A673 (cell line): ENCODE data around the gene PPAT. TPM values are rescaled to one million over a fixed set of nuclear protein-coding genes. Genes with fewer than 3 reads are reported as not detected.

Source experiments
- BruUV-seq: library from RNA; stranded (reverse); fragments of 400-500 nt; replicated peaks from 2 replicates; lab custom pipeline; 2021; lab: Mats Ljungman, UMichigan
- CTCF ChIA-PET: fragments of 300-600 bp; sonication (Branson Sonifier 250); formaldehyde crosslinking; loops from one replicate; lab custom pipeline; 2022; ENCODE audit warnings: antibody characterized with exemption; lab: Charles Lee
- POLR2A ChIA-PET: fragments of 300-600 bp; sonication (Branson Sonifier 250); formaldehyde crosslinking; loops from one replicate; lab custom pipeline; 2022; ENCODE audit warnings: antibody characterized with exemption; ENCODE audit not compliant: low non-redundant PET; lab: Charles Lee
- DNase-seq: peaks from one replicate; pipeline ENCODE4 v3.0.0-alpha.2; 2015; ENCODE audit warnings: low spot score
- H3K27ac ChIP-seq: fragments of 200-600 bp; sonication (generic); 2 replicates; pipeline ENCODE4 v1.5.1; 2016; ENCODE audit warnings: mixed run types, low read depth, mild to moderate bottlenecking, mixed read lengths, antibody characterized with exemption, low read length; ENCODE audit not compliant: poor library complexity, severe bottlenecking
- H3K27me3 ChIP-seq: fragments of 200-600 bp; sonication (generic); replicated peaks from 2 replicates; pipeline ENCODE4 v1.6.1; 2017; ENCODE audit warnings: mixed run types, low read depth, mild to moderate bottlenecking, mixed read lengths, antibody characterized with exemption, low read length; ENCODE audit not compliant: insufficient read depth, poor library complexity
- H3K36me3 ChIP-seq: fragments of 200-600 bp; sonication (generic); 2 replicates; pipeline ENCODE4 v1.6.1; 2016; ENCODE audit warnings: mixed run types, mild to moderate bottlenecking, mixed read lengths, antibody characterized with exemption, low read length; ENCODE audit not compliant: insufficient read depth, poor library complexity, severe bottlenecking
- H3K4me1 ChIP-seq: fragments of 200-600 bp; sonication (generic); 2 replicates; pipeline ENCODE4 v1.6.1; 2017; ENCODE audit warnings: mixed run types, mild to moderate bottlenecking, mixed read lengths, antibody characterized with exemption, low read length; ENCODE audit not compliant: insufficient read depth, poor library complexity, severe bottlenecking
- H3K4me3 ChIP-seq: fragments of 200-600 bp; sonication (generic); 2 replicates; pipeline ENCODE4 v1.5.1; 2016; ENCODE audit warnings: low read depth, mixed run types, mild to moderate bottlenecking, mixed read lengths, low read length; ENCODE audit not compliant: poor library complexity, severe bottlenecking
- H3K9me3 ChIP-seq: fragments of 200-600 bp; sonication (generic); 2 replicates; pipeline ENCODE4 v1.6.1; 2016; ENCODE audit warnings: mixed run types, low read depth, mild to moderate bottlenecking, mixed read lengths, antibody characterized with exemption, low read length; ENCODE audit not compliant: poor library complexity, severe bottlenecking
- CTCF ChIP-seq: fragments of 300-800, 200-600 bp; sonication (generic); conservative IDR thresholded peaks from 2 replicates; pipeline ENCODE4 v1.5.1; 2017; ENCODE audit warnings: low read depth, mild to moderate bottlenecking, antibody characterized with exemption, low read length, moderate library complexity, mixed read lengths
- EZH2 ChIP-seq: fragments of 200-600 bp; sonication (generic); IDR thresholded peaks from 2 replicates; pipeline ENCODE4 v1.6.1; 2017; ENCODE audit warnings: borderline replicate concordance, low read depth, mild to moderate bottlenecking, mixed read lengths, antibody characterized with exemption, low read length; ENCODE audit not compliant: poor library complexity, severe bottlenecking
- intact Hi-C: fragments of 100-400 bp; cut with micrococcal nuclease; formaldehyde crosslinking; loops from one replicate; pipeline ENCODE4 v1.10.0; 2022; ENCODE audit not compliant: unreplicated experiment
- total RNA-seq: library from RNA; stranded (reverse); gene quantifications from 2 replicates; pipeline ENCODE4 v1.2.3, GENCODE V29; 2021

PPAT gene
- total RNA-seq, 1 experiment from 2014 or later, result 41.6 TPM

DNA sequence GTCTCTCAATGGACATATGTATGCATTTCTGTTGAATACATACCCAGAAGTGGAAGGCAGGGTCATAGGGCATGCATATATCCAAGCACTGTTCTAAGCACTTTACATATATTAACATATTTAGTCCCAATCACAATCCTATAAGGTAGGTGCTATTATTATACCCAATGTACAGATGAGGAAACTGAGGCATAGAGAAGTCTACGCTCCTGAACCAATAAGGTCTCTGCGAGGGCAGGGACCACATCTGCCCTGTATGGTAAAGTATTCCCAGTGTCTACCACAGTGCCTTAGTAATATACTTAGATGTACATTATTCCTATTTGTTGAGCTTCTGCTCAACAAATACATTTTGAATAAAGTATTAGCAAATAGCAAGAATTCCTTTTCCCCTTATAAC, 5.2 kb downstream of the PPAT start:
- intact Hi-C loops, result no loop called here
- Histone ChIP-seq H3K9me3 (no peaks in the 10 kb centered on the region), H3K4me3 (no peak overlapping the region), H3K36me3 (no peaks in the 10 kb centered on the region), H3K27me3 (no peaks in the 10 kb centered on the region), H3K4me1 (peaks cover 7% of the 10 kb centered on the region), H3K27ac (no peak overlapping the region)
- ChIA-PET POLR2A (no interaction called here), CTCF (no interaction called here)
- no peak for DNase-seq
- no TSS peak for BruUV-seq
- TF ChIP-seq CTCF (no peak), EZH2 (no peak)

DNA sequence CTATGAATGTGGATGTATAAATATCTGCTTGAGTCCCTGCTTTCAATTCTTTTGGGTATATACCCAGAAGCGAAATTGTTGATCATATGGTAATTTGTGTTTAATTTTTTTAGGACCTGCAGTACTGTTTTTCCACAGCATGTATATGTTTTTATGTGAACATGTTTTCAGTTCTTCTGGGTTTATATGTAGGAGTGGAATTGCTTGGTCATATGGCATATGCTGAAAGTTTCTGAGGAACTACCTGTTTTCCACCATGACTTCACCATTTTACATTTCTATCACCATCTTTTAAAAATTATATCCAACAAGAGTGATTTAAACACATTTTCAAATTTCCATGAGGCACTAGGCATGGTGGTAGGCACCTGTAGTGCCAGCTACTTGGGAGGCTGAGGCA, 8.2 kb downstream of the PPAT start:
- intact Hi-C loops, result no loop called here
- Histone ChIP-seq H3K9me3 (no peaks in the 10 kb centered on the region), H3K27me3 (no peaks in the 10 kb centered on the region), H3K4me3 (no peak overlapping the region), H3K27ac (no peak overlapping the region), H3K4me1 (peaks cover 12% of the 10 kb centered on the region), H3K36me3 (no peaks in the 10 kb centered on the region)
- BruUV-seq, result no TSS peak
- no peak for DNase-seq
- ChIA-PET POLR2A (no interaction called here), CTCF (no interaction called here)
- TF ChIP-seq CTCF (no peak), EZH2 (no peak)

- CTCF ChIA-PET, result no interaction called here
- BruUV-seq, result no TSS peak
- intact Hi-C loops, result no loop called here
Observed at GRCh38 chr4:56426273-56426672, 9.1 kb downstream of the PPAT start.

More at GRCh38 chr4:56426273-56426672, 9.1 kb downstream of the PPAT start:
- H3K4me3 ChIP-seq, result no peak overlapping the region
- H3K4me1 ChIP-seq, result peaks cover 12% of the 10 kb centered on the region
- no peak for DNase-seq
- no peaks in the 10 kb centered on the region for H3K27me3 ChIP-seq
- no peaks in the 10 kb centered on the region for H3K36me3 ChIP-seq
- POLR2A ChIA-PET, result no interaction called here
- no peak overlapping the region for H3K27ac ChIP-seq
- TF ChIP-seq CTCF (no peak), EZH2 (no peak)
- H3K9me3 ChIP-seq, result no peaks in the 10 kb centered on the region
